ENCODE results near the gene SGTA.
"Not testable (repeated sequence)": the region's sequence is repeated elsewhere in the genome, so short reads cannot be mapped to it uniquely, and the experiment has no call there.

Gene SGTA

GRCh38 chr19:2793126-2793525 is 10.1 kb upstream of the SGTA start:
- no peak for DNase-seq (ENCODE audit: low read depth in 2 of 2)

GRCh38 chr19:2792666-2793065 is 9.6 kb upstream of the SGTA start:
- DNase-seq (ENCODE audit: low read depth in 2 of 2) = not testable (repeated sequence)

- DNase-seq (ENCODE audit: low read depth in 2 of 2) = no peak
Measured at GRCh38 chr19:2791876-2792275, 8.8 kb upstream of the SGTA start.

GRCh38 chr19:2791440-2791839 is 8.4 kb upstream of the SGTA start:
- DNase-seq (ENCODE audit: low read depth in 2 of 2) = no peak

- no peak for DNase-seq (ENCODE audit: low read depth in 2 of 2)
Measured at GRCh38 chr19:2790557-2791271, 7.6 kb upstream of the SGTA start.

GRCh38 chr19:2790194-2790556 is 7.1 kb upstream of the SGTA start:
- DNase-seq (ENCODE audit: low read depth in 2 of 2) = no peak

GRCh38 chr19:2788237-2788636 is 5.2 kb upstream of the SGTA start:
- no peak for DNase-seq (ENCODE audit: low read depth in 2 of 2)

- no peak for DNase-seq (ENCODE audit: low read depth in 2 of 2)
Measured at GRCh38 chr19:2787115-2787514, 4.0 kb upstream of the SGTA start.

GRCh38 chr19:2785244-2785997 is 2.3 kb upstream of the SGTA start, which contains the start of gene THOP1:
Gene THOP1, plus strand, starts transcription at chr19:2785503. Its CDS starts 160 bp downstream, at chr19:2785663.
- peak; percentile 100 for DNase-seq (ENCODE audit: low read depth in 2 of 2)

- DNase-seq (ENCODE audit: low read depth in 2 of 2) = no peak
Measured at GRCh38 chr19:2783781-2784145, 690 bp upstream of the SGTA start.

GRCh38 chr19:2782329-2782935 is 641 bp downstream of the SGTA start:
- DNase-seq (ENCODE audit: low read depth in 2 of 2) = no peak

- no peak for DNase-seq (ENCODE audit: low read depth in 2 of 2)
Measured at GRCh38 chr19:2780284-2780683, 2.8 kb downstream of the SGTA start.

- DNase-seq (ENCODE audit: low read depth in 2 of 2) = no peak
Measured at GRCh38 chr19:2779121-2779740, 3.8 kb downstream of the SGTA start.

- DNase-seq (ENCODE audit: low read depth in 2 of 2) = no peak
Measured at GRCh38 chr19:2777952-2778683, 5.0 kb downstream of the SGTA start.

- DNase-seq (ENCODE audit: low read depth in 2 of 2) = peak; percentile 68 to 74
Measured at GRCh38 chr19:2775556-2776430, 7.3 kb downstream of the SGTA start.

- no peak for DNase-seq (ENCODE audit: low read depth in 2 of 2)
Measured at GRCh38 chr19:2774953-2775555, 8.0 kb downstream of the SGTA start.

GRCh38 chr19:2774083-2774679 is 8.9 kb downstream of the SGTA start:
- DNase-seq (ENCODE audit: low read depth in 2 of 2) = no peak

- DNase-seq (ENCODE audit: low read depth in 2 of 2) = no peak
Measured at GRCh38 chr19:2771786-2772674, 11.0 kb downstream of the SGTA start.

All from stimulated activated CD4-positive, alpha-beta T cell treated with anti-CD3 and anti-CD28 coated beads, Interleukin-4, amount 100 ng/mL, for 48 hours (primary cell).